NCI-H2107 (cell line): Measurements from ENCODE around the gene ALG12.
"Not testable (repeated sequence)": the region's sequence is repeated elsewhere in the genome, so short reads cannot be mapped to it uniquely, and the experiment has no call there.

Experiments used
- DNase-seq: peaks from one replicate; lab custom pipeline; 2025; lab: John Stamatoyannopoulos, UW

ALG12 gene

DNA sequence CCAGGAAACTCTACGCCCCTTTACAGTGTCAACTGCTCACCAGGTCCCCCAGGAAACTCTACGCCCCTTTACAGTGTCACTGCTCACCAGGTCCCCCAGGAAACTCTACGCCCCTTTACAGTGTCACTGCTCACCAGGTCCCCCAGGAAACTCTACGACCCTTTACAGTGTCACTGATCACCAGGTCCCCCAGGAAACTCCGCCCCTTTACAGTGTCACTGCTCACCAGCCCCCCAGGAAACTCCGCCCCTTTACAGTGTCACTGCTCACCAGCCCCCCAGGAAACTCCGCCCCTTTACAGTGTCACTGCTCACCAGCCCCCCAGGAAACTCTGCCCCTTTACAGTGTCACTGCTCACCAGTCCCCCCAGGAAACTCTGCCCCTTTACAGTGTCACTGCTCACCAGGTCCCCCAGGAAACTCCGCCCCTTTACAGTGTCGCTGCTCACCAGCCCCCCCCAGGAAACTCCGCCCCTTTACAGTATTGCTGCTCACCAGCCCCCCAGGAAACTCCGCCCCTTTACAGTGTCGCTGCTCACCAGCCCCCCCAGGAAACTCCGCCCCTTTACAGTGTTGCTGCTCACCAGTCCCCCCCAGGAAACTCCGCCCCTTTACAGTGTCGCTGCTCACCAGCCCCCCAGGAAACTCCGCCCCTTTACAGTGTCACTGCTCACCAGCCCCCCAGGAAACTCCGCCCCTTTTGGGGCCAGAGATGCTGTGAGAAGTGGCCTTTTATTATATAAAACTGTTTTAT is 27.0 kb upstream of the ALG12 start:
- not testable (repeated sequence) for DNase-seq

DNA sequence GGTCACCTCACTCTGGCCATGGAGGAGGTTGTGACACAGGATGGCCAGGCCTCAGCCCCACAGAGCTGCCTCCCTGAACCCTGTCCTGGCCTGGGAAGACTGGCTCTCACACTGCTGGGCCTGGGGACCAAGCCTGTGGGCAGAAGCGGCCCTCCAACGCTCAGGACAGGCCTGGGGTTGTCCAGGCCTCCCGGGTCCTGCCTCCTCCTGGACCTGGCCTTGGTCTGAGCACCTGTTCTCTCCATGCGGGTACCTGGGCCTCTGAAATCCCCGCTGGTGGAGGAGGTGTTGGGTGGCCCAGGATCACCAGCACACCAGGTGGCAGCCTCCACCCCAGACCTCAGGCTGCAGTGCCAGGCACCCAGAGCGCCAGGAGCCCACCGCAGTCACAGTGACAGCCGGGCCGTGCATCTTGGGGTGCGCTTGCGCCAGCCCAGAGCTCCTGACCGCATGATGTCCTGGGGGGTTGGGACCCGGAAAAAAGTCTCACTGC is 26.2 kb upstream of the ALG12 start:
- no peak for DNase-seq

DNA sequence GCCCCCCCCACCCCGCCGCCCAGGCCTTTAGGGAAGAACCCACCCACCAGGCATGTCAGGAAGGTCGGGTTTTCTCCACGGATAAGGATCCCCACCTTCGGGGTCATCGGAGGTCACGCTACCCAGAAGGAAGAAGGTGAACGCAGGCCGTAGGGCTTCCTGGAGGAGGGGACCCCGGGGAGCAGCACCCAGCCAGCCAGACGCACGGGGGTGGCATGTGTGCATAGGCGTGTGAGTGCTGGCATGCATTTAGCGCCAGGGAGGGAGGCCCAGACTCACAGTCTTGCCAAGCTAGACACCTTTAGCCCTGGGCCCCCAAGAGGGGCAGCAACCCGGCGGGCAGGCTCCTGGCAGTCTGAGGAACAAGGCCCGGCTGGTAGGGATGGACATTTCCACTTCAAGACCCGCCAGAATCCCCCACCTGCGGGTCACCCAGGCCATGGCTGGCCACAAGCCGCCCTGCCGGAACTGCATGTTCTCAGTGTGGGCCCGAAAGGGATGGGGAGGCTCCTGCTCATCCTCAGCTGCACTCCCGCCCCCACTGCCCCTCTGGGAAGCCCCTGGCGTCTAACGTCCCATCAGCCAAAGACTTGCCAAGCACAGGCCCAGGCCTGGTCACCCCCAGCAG is 25.6 kb upstream of the ALG12 start:
- DNase-seq, result no peak

DNA sequence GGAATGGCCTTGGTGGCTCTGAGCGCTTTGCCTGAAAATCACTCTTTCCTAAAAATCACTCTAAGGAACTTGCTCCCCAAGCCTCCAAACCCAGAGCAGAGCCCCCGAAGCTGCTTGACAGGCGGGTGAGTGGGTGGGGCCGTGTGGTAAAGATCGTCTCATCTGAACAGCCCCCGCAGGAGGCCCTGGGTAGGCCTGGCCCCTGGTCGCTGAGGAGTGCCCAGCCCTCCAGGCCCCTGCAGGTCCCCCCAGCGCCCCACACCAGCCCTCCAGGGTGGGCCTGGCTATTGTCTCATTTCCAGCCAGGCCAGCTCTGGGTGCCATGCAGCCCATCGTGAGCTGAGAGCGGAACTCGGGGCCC is 25.1 kb upstream of the ALG12 start:
- DNase-seq, result no peak

DNA sequence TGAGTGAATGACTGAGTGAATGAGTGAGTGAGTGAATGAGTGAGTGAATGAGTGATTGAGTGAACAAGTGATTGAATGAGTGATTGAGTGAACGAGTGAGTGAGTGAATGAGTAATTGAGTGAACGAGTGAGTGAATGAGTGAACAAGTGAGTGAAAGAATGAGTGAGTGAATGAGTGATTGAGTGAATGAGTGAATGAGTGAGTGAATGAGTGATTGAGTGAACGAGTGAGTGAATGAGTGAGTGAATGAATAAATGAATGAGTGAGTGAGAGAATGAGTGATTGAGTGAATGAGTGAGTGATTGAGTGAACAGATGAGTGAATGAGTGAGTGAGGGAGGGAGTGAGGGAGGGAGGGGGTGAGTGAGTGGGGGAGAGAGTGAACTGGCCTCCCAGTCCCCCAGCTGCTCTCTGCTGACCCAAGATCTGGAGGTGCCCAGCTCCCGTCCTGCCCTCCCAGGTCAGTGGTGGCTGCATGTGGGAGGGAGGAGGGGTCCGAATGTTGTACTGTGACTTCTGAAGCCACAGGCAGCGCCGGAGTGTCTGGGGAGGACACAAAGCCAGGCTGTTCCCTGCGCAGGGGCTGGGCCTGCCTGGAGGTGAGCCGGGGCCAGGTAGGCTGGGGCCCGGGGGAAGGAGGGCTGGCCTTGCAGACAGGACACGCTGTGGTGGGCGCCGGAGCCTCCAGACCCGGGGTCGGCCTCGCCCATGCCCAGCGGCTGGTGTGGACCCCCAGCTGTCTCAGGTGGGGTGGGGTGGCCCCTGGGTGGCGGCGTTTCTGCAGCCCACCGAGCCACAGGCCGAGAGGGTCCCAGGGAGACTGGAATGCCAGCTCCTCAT is 24.5 kb upstream of the ALG12 start:
- DNase-seq, result no peak

DNA sequence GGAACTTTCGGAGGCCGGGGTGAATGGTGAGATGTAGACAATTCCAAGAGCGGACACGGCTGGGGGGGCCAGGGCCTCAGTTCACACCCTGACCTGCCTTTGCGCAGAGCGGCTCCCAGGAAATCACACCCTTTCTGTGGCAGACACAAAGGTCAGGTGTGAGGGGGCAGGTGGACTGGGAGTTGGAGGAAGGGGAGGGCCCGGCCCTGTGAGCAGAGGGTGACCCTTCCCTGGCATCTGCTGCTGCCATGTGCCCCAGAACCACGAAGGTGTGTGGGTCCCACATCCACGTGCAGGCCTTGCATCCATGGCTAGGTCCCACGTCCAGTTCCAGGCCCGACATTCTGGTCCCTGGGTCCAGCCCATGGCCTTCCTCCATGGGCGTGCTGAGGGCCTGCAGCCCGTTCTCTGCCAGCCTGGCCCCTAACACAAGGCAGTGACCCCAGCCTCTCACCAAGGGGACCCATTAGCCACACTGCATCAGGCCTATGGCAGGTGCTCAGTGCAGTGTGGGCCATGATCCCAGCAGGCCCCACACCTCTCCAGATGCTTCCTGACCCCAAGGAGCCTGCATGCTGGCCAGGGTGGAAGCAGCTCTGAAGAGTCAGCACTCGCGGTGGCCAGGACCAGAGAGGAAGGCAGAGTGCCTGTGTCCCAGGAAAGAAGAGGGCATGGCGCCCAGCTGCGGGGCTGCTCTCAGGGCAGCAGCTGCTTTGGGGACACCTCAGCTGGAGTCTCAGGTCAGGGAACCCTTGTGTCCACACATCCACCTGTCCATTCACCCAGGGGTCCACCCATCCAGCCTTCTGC is 23.5 kb upstream of the ALG12 start:
- DNase-seq, result no peak

DNA sequence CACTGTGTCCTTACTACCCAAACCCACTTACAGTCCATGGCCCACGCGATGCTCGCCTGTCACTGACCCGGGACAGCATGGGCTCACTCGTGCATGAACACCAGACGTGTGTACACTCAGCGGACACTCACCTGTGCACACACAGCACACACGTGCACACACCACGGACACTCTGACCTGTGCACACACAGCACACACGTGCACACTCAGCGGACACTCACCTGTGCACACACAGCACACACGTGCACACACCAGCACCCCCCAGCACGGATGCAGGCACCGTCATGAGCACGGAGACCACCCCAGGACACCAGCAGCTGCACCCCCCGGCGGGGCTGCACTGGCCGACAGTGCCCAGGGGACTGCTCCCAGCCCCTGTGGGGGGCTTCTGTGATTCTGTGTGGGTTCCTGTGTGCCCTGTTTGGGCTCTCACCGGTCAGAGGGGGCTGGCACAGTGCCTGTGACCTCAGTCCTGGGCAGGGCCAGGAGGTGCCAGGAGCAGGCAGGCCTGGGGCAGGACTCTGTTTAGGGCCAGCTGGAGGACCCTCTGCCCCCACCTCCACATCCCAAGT is 20.4 kb upstream of the ALG12 start:
- DNase-seq, result no peak

DNA sequence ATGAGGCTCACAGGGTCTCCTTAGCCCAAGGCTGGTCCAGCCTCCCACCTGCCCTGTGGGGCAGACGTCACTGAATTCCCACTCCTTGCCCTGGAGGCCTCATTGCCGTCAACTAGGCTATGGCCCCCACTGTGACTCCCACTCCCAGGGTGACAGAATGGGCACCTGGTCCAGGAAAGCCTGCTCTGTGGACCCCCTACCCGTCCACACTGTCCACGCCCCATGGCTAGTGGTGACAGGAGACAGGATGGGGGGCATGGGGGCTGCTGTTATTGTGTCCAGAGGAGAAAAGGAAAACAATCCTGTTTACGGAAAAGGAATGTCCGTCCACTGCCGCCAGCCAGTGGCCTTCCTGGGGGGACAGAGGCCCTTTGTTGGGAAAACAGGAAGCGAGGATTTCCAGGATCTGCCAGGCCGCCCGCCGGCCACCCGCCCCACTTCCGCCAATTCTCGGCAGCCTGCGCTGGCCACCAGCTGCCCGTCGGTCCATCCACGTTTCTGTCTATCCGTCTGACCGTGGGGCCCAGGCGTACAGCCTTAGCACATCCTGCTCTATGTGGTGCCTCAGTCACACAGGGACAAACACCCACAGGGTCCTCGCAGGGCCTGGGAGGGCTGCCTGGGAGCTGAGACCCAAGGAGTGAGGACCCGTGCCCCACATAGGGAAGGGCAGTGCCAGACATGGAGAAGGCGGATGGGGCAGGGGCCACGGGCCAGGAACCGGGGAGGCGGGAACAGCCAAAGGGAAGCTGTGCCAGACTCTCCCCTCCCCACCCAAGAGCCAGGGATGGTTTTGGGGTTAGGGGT is 19.7 kb upstream of the ALG12 start:
- DNase-seq, result no peak

DNA sequence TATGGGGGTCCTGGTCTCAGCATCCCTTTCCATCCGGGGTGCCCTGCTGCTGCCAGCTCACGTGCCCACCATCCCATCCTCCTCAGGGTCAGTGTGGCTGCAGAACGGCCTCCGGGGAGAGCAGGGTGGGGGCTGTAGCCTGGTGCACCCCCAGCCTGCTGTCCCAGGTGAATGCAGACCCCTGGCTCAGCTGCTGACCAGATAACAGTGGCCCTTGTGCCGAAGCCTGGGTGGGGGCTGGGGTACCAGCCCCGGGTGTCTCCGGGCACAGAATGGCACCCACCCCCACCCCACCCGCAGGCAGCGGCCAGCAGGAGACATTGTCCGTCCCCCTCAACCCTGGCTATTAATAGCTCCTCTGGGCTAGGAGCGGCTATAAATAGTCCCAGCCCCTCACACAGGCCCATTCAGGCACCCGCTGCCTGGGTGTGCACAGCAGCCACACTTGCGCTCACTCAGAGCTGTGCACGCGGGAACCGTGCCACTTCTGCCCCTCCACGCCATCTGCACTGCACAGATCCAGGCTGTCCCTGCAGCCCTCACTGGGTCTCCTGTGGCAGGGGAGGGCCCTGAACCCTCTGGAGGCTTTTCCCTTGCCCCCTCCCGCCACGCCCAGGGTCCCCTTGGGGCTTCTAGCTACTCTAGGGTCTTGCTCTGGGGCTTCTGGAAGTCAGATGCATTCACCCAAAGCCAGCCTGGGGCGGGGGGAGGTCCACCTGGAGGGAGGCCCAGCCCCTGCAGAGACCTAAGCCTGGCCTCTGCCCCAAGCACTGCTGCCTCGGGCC is 18.9 kb upstream of the ALG12 start:
- DNase-seq, result no peak

DNA sequence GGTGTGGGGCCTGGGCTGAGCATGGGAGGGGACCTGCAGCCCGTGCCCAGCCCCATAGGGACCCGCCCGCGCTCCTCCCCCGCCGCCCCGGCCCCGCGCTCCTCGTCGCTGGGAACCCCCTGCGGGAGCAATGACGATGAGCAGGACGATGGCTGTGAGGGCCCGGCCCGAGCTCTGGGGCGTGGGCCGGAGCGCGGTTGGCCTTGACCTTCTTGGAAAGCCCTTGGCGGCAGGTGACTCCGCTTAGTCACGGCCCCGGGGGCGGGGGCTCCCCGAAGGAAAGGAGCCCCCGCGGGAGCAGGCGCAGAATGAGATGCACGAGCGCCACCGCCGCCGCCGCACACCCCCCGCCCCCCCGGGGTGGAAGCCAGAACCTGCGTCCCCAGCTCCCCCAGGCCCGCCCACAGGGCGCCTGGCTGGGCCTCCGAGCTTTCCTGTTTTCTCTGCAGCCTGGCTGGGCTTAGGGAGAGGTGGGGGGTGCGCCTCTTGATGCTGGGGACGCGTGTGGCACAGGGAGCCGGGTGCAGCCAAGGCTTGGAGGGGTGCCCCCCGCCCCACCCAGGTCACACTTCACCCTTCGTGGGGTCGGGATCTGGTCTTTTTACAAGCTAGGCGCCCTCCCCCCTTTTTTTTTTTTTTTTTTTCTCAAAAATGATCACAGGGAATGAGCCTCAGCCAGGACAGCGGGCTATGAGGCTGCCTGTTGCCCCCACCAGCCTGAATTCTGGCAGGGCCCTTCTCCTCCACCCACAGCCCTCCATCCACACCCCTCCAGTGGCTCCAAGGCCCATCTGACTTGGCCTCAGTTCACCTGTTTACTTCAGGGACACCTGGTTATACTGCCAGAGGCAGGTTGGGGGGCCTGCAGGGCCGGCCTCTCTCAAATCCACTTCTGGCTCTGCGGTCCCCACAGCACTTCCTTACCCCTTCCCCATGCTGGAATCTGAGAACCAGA is 18.1 kb upstream of the ALG12 start:
- no peak for DNase-seq

DNA sequence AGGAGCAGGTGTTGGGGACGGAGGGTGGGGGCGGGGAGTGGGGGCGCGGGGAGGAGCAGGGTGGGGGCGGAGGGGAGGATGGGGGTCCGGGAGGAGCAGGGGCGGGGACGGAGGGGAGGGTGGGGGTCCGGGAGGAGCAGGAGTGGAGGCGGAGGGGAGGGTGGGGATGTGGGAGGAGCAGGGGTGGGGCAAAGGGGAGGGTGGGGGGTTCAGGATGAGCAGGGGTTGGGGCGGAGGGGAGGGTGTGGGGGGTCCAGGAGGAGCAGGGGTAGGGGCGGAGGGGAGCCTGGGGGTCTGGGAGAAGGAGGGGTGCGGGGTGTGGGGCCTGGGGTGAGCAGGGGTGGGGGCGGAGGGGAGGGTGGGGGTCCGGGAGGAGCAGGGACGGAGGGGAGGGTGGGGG is 17.3 kb upstream of the ALG12 start:
- no peak for DNase-seq

DNA sequence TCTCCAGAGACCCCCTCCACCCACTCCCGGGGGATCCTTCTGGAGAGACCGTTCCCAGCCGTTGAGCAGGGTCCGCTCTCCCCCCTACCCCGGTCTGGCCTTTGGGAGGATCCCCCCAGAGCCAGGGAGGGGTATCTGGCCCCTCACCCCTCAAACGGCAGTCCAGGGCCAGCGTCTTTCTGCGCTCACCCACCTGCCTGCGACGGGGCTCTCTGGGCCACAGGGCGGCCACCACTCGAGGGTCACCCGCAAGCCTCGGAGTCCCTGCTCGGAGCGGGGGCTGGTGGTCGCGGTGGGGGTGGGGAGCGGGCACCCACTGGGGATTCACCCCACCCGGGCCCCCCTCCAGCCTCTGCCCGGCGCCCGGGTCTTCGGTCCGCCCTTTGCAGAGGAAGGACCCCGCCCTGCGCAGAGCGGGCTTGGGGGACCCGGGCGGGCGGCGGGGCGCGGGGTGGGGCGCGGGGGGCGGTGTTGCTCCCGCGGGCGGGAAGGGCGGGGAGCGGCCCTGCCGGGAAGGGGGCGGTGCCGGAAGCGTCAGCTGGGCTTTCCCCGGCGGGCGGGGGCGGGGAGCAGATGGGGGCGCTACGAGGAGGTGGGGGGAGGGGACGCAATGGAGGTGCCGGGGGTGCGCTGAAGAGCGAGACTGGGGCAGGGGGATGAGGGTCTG is 16.8 kb upstream of the ALG12 start:
- no peak for DNase-seq

DNA sequence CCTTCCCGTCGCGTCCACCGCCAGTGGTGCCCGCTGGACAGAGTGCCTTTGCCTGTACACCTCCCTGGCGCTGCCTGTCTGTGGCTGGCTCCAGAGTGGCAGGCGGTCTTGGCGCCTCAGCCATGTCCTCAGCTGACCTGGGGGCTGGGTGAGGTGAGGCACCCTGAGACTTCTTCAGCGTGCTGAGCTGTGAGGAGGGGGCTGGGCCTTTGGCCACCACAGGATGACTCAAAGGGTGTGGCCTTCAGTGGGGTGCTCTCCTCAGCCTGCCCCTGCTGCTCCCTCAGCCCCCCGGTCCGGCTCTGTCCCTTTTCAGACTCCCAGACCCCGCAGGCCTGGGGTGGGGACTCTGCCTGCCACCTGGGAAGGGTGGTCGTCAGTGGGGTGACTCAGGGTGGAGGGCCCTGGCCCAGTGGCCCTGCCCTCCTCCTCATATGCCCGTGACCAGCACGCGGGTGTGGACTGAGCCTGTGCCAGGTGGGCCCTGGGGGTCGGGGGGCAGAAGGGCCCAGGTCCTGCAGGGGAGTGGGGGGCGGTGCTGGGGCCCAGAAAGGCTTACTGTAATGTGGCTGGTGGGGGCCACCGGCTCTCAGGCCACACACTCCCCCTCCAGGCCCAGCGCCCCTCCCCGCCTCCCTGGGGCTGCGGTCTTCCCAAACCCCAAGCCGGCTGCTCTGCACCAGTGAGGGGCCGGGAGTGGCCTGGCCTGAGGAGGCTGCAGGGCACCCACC is 16.1 kb upstream of the ALG12 start:
- no peak for DNase-seq

DNA sequence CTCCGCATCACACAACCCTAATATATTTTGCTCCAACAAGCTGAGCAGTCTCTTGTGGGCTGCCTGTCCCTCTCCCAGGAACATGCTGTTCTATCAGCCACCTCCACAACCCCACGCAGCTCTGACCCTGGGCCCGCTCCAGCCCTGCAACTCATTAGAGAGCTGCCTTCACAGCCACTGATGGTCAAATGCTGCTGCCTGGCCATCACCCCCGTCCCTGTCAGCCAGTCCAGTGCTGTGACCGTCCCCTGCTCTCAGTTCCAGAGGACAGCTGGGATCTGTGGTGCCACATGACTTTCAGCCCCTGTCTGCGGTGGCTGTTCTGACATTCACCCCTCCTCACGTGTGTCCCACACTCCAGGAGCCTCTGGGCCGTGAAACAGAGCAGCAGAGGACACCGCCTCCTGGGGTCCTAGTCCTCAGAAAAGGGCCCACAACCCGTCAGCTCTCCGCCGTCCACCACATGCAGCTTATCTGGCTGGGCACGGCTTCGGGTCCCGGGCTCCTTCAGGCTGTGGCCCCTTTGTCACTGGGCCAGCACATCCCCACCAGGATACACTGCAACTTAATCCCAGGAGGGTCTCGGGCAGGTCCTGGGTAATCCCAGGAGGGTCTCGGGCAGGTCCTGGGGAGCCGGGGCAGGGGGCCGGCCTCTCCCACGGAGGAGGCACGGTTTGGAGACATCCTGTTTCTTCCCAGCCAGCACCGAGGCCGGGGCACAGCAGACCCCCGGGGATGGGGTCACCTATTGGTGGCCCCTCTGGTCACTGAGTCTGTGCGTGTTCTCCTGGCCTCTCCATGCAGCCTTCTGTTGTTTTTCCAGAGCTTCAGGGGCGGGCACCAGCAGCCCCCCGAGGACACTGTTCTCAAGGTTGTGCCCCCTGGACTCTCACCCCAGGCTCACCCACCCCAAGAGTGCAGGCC is 15.3 kb upstream of the ALG12 start:
- no peak for DNase-seq

DNA sequence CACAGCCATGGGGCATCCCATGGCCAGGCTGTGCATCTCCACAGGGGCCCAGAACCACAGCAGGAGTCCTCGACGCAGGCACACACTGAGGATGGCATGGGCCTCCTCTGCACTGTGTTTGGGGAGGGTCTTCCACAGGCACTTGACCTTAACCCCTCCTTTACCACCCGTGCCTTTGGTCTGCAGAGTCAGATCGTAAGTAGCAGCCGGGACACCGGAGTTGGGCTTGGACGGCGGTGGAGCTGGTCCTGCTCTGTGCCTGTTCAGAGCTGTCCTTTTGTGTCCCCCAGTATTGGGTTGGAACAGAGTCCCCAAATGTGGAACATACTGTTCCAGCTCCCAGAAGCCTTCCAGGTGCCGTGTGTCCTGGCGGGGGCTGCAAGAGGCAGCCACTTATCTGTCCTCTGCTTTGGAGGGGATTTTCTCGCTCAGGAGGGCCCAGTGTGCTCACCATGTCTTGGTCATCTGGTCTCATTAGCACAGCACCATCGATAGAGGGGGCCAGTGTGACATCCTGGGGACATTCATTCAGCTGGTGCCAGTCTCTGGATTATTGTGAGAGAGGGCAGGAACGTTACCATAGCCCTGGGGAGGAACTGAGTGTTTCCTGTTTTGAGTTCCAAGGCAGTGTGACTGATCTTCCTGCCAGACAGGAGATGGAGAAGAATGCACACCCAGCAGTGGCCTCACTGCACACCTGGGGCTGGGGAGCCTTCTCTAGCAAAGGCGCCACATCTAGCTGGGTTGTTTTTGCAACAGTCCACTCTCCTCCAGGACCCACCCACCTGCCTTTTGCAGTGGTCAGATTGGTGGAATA is 12.6 kb upstream of the ALG12 start:
- DNase-seq, result no peak
